ENCODE results near the gene ACSS1. TPM values are rescaled to one million over a fixed set of nuclear protein-coding genes. Genes with fewer than 3 reads are reported as not detected.

Gene ACSS1
- total and polyA plus RNA-seq, 7 donors = 8.8 to 53.3 (median 16.8) TPM

GRCh38 chr20:25071734-25072133, 13.8 kb upstream of the ACSS1 start:
- Histone ChIP-seq H3K27me3 (ENCODE audit: insufficient read depth in 3 of 3, low read length in 2 of 3) (peaks cover 0 to 6% (median 0%) of the 10 kb centered on the region in 3 donors), H3K36me3 (ENCODE audit: insufficient read depth in 1 of 2, low read depth in 1 of 2) (no peaks in the 10 kb centered on the region), H3K27ac (no peak overlapping the region), H3K4me1 (peaks cover 7% of the 10 kb centered on the region), H3K4me3 (no peak overlapping the region), H3K9me3 (no peaks in the 10 kb centered on the region)
- intact Hi-C loops (cut with DNase I) = no loop called here
- ATAC-seq = no peak
- 34 to 40% (median 35%) methylated on average over 4 of the region's 4 CpGs for WGBS, 3 donors
- no peak for TF ChIP-seq CTCF (IDR thresholded peaks at IDR 0.05)
- DNase-seq = no peak

- Histone ChIP-seq H3K36me3 (ENCODE audit: insufficient read depth in 1 of 2, low read depth in 1 of 2) (no peaks in the 10 kb centered on the region), H3K4me1 (no peaks in the 10 kb centered on the region), H3K27me3 (ENCODE audit: insufficient read depth in 3 of 3, low read length in 2 of 3) (peaks cover 0 to 6% (median 0%) of the 10 kb centered on the region in 3 donors), H3K27ac (no peak overlapping the region), H3K9me3 (no peaks in the 10 kb centered on the region), H3K4me3 (no peak overlapping the region)
- no peak for DNase-seq
- no peak for ATAC-seq
- 58 to 73% (median 62%) methylated on average over 5 of the region's 5 CpGs for WGBS, 3 donors
- TF ChIP-seq CTCF (IDR thresholded peaks at IDR 0.05) = no peak
- intact Hi-C loops (cut with DNase I) = no loop called here
Measured at GRCh38 chr20:25070821-25071473, 13.0 kb upstream of the ACSS1 start.

GRCh38 chr20:25067102-25067987, 9.4 kb upstream of the ACSS1 start:
- no peak for TF ChIP-seq CTCF (IDR thresholded peaks at IDR 0.05)
- peak in 1 of 2 donors; percentile 35 for DNase-seq
- no peaks in the 10 kb centered on the region for H3K4me1 ChIP-seq
- no peak for ATAC-seq
- H3K4me3 ChIP-seq = no peak overlapping the region
- intact Hi-C loops (cut with DNase I) = no loop called here
- no peak overlapping the region for H3K27ac ChIP-seq
- WGBS, 3 donors = 90 to 96% (median 91%) methylated on average over 18 of the region's 18 CpGs
- H3K27me3 ChIP-seq (ENCODE audit: insufficient read depth in 3 of 3, low read length in 2 of 3) = peaks cover 0 to 6% (median 0%) of the 10 kb centered on the region in 3 donors
- no peaks in the 10 kb centered on the region for H3K9me3 ChIP-seq
- H3K36me3 ChIP-seq (ENCODE audit: insufficient read depth in 1 of 2, low read depth in 1 of 2) = no peaks in the 10 kb centered on the region

GRCh38 chr20:25066386-25066785, 8.4 kb upstream of the ACSS1 start:
- Histone ChIP-seq H3K36me3 (ENCODE audit: insufficient read depth in 1 of 2, low read depth in 1 of 2) (no peaks in the 10 kb centered on the region), H3K4me1 (no peaks in the 10 kb centered on the region), H3K4me3 (no peak overlapping the region), H3K27ac (no peak overlapping the region), H3K27me3 (ENCODE audit: insufficient read depth in 3 of 3, low read length in 2 of 3) (peaks cover 0 to 6% (median 0%) of the 10 kb centered on the region in 3 donors), H3K9me3 (no peaks in the 10 kb centered on the region)
- ATAC-seq (no peak), DNase-seq (peak in 1 of 2 donors; percentile 22)
- WGBS, 3 donors = 26 to 33% (median 31%) methylated on average over 6 of the region's 6 CpGs
- no peak for TF ChIP-seq CTCF (IDR thresholded peaks at IDR 0.05)
- intact Hi-C loops (cut with DNase I) = no loop called here

Measured in psoas muscle (tissue), 8 donors.